ENCODE measurements around the gene RALGDS. TPM values are rescaled to one million over a fixed set of nuclear protein-coding genes. Genes with fewer than 3 reads are reported as not detected.
A peak's percentile ranks its signal among the peaks of the same experiment; 100 is the strongest.

RALGDS gene
- total RNA-seq, 1 donor from 2014 or later: 66.3 TPM

DNA sequence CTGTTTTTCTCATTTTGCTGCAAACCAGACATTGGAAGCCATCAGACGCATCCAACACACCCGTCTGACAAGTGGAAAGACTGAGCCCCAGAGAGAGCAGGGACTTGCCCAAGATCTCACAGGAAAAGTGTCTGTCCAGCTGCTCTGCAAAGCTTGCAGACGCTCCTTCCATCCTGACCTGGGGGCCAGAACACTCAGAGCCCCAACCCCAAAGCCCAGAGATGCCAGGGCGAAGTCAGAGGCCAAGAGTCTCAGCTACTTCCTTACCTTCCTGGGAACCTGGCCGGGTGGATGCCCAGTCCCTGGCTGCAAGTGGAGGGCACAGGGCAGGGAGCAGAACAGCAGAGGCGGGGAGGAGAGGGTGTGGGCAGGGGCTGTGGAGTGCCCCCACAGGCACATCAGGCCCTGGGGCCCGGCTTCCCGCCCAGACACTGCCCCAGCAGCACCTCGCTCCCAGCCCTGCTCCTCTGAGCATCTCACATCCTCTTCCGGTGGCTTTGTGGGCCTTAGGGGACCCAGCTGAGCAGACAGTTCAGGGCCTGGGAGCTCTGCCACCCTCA is 9.7 kb upstream of the RALGDS start:
- Histone ChIP-seq H3K27ac (peak overlapping the region; percentile 45), H3K27me3 (no peaks in the 10 kb centered on the region), H3K4me1 (peaks cover 58% of the 10 kb centered on the region), H3K9me3 (no peaks in the 10 kb centered on the region), H3K36me3 (no peaks in the 10 kb centered on the region), H3K4me3 (peak overlapping the region; percentile 29)
- no peak for DNase-seq
- intact Hi-C loops (cut with DNase I): no loop called here
- TF ChIP-seq, protein P1, sequence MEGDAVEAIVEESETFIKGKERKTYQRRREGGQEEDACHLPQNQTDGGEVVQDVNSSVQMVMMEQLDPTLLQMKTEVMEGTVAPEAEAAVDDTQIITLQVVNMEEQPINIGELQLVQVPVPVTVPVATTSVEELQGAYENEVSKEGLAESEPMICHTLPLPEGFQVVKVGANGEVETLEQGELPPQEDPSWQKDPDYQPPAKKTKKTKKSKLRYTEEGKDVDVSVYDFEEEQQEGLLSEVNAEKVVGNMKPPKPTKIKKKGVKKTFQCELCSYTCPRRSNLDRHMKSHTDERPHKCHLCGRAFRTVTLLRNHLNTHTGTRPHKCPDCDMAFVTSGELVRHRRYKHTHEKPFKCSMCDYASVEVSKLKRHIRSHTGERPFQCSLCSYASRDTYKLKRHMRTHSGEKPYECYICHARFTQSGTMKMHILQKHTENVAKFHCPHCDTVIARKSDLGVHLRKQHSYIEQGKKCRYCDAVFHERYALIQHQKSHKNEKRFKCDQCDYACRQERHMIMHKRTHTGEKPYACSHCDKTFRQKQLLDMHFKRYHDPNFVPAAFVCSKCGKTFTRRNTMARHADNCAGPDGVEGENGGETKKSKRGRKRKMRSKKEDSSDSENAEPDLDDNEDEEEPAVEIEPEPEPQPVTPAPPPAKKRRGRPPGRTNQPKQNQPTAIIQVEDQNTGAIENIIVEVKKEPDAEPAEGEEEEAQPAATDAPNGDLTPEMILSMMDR (IDR thresholded peaks at IDR 0.05): no peak
- no peak for ATAC-seq

DNA sequence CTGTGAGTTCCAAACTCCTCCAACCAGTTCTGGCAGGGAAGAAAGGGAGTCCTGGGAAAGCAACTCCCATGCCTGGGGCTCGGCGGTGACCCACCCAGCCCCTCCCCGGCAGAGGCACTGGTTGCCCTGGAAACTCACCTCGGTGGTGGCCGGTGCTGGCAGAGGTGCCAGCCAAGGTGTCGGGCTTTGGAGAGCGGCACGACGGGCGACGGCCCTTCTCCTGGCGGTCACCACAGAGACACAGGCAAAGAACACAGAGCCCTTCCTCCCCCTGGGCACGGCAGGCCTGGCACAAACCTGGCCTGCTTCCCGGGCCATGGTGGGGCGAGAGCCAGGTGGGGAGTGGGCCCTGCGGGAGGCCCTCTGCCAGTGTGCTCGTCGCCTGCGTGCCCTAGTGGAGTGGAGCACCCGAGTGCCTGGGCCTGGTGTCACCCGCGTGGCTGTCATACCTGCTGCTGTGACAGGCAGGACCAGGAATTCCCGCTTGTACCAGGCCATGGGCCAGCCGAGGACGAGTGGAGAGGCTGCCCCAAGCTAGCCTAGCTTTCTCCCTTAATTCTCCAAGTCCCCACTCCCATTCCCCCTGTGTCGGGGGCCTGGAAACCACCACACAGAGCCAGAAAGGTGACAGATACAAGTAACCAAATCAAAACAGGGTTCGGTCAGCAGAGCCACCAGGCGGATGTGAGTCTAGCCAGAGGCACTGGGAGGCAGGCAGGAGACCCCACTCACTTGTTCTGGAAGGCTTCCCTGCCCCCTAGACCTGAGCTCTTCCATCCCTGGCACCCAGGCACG is 8.2 kb upstream of the RALGDS start:
- peaks cover 53% of the 10 kb centered on the region for H3K4me1 ChIP-seq
- H3K4me3 ChIP-seq: no peak overlapping the region
- DNase-seq: no peak
- H3K27ac ChIP-seq: peak overlapping the region; percentile 18
- intact Hi-C loops (cut with DNase I): no loop called here
- peak; percentile 1 for ATAC-seq
- no peaks in the 10 kb centered on the region for H3K9me3 ChIP-seq
- no peaks in the 10 kb centered on the region for H3K36me3 ChIP-seq
- no peaks in the 10 kb centered on the region for H3K27me3 ChIP-seq
- TF ChIP-seq, protein P1 (IDR thresholded peaks at IDR 0.05): no peak

DNA sequence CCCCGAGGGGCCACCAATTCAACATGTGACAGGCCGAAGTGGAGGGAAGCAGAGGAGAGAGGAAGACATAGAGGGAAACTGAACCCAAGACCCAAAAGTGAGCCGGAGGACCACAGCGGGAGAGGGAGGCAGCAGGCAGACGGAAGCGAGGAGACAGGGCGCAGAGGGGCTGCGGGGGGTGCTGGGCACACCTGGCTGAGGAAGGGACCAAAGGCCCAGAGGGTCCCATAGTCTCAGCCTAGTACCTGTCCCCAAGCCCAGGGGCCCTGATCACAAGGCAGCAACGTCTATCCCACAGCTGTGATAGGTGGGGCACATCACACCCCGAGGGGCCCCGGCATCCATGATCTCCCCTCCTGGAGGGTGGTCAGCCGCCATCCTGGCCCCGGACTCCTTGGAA is 7.1 kb upstream of the RALGDS start:
- Histone ChIP-seq H3K9me3 (no peaks in the 10 kb centered on the region), H3K27ac (peak overlapping the region; percentile 83), H3K27me3 (no peaks in the 10 kb centered on the region), H3K4me1 (peaks cover 42% of the 10 kb centered on the region), H3K36me3 (no peaks in the 10 kb centered on the region), H3K4me3 (no peak overlapping the region)
- intact Hi-C loops (cut with DNase I): no loop called here
- ATAC-seq: no peak
- TF ChIP-seq, protein P1 (IDR thresholded peaks at IDR 0.05): no peak
- DNase-seq: no peak

DNA sequence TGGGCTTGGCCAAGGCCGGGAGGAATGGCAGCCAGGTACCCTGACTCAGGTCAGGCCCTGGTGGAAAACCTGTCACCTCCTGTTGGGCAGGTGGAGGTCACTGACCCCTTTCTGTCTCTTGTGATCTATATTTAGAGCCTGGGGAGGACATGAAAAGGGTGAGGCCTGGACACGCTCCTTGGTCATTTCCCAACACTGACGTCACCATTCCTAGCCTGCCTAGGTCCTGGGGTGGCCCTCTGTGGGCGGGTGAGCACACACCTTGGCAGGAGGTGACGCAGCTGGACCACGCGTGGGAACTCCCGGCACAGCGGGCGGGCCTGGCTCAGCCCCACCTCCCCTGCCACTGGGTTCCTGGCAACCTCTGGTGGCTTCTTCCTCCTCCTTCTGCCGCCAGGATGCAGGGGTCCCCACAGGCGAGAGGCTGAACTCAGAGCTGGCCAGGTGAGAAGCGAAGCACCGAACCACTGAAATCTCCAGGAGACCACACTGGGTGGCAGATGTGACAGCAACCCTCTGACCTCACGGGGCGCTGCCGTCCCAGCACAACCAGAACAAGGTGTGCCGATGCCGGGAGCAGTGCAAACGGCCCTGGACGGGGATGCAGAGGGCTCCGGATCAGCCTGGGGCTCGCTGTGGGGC is 6.4 kb upstream of the RALGDS start:
- Histone ChIP-seq H3K27me3 (no peaks in the 10 kb centered on the region), H3K4me1 (peaks cover 41% of the 10 kb centered on the region), H3K4me3 (no peak overlapping the region), H3K36me3 (no peaks in the 10 kb centered on the region), H3K9me3 (no peaks in the 10 kb centered on the region), H3K27ac (peak overlapping the region; percentile 83)
- peak; percentile 86 for DNase-seq
- intact Hi-C loops (cut with DNase I): no loop called here
- TF ChIP-seq, protein P1 (IDR thresholded peaks at IDR 0.05): no peak
- ATAC-seq: peak; percentile 76

DNA sequence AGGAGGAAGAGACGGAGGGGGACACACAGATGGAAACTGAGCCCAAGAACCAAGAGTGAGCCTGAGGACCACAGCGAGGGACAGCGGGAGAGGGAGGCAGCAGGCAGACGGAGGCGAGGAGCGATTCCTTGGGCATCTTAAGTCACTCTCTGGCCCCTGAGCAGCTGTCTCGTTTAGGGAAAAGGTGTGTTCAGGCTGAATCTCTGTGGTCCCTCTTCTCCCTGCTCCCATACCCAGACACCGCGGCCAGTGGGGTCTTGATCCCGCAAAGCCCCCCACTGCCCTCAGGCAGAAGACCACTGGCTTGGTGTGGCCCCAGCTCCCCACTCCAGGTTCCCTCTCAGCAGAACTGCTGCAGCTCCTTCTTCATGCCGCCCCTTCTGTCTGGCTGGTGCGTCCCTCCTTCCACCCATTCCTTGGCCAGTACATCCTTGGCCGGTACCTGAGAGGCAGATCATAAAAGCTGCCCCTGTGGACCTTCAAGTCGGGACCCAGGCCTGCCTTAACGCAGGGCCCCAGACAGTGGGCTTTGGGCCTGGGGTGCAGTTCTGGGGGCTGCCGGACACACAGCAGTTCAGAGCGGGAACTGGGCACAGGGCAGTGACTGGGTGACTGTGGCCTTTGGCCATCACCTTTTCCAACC is 5.8 kb upstream of the RALGDS start:
- TF ChIP-seq, protein P1 (IDR thresholded peaks at IDR 0.05): no peak
- Histone ChIP-seq H3K36me3 (no peaks in the 10 kb centered on the region), H3K27ac (peak overlapping the region; percentile 83), H3K27me3 (no peaks in the 10 kb centered on the region), H3K4me3 (peak overlapping the region; percentile 41), H3K4me1 (peaks cover 47% of the 10 kb centered on the region), H3K9me3 (no peaks in the 10 kb centered on the region)
- DNase-seq (no peak), ATAC-seq (no peak)
- intact Hi-C loops (cut with DNase I): no loop called here

Data from upper lobe of right lung (tissue), 1 donor.